HG03378 (cell line): ENCODE data around the gene NAA60.
"Not testable (repeated sequence)": the region's sequence is repeated elsewhere in the genome, so short reads cannot be mapped to it uniquely, and the experiment has no call there.

Experiments used
- ATAC-seq: cut with Tn5 transposase; IDR thresholded peaks from one replicate; pipeline ENCODE4 v1.9.1; 2021; ENCODE audit warnings: mild to moderate bottlenecking, moderate library complexity; ENCODE audit not compliant: unreplicated experiment

Gene NAA60

DNA sequence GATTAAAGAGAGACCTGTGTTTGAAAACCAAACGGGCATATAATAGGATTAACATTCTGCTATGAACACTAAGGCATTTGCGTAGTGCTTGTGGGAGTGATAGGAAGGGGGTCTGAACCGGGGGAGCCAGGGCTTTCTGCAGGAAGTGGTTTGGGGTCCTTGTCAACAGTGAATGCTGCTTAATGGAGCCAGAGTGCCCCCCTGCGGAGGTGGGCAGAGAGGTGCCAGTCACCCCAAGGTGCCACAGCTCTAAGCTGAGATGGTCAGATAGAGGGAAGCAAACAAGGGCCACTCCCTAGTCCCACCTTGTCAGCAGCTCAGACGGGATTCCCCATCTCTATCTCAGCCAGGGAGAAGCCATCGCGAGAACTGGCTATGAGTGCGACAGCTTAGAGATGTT is 17.7 kb downstream of the NAA60 start:
- ATAC-seq, result no peak

GRCh38 chr16:3465301-3465700 is 21.8 kb downstream of the NAA60 start:
- no peak for ATAC-seq

DNA sequence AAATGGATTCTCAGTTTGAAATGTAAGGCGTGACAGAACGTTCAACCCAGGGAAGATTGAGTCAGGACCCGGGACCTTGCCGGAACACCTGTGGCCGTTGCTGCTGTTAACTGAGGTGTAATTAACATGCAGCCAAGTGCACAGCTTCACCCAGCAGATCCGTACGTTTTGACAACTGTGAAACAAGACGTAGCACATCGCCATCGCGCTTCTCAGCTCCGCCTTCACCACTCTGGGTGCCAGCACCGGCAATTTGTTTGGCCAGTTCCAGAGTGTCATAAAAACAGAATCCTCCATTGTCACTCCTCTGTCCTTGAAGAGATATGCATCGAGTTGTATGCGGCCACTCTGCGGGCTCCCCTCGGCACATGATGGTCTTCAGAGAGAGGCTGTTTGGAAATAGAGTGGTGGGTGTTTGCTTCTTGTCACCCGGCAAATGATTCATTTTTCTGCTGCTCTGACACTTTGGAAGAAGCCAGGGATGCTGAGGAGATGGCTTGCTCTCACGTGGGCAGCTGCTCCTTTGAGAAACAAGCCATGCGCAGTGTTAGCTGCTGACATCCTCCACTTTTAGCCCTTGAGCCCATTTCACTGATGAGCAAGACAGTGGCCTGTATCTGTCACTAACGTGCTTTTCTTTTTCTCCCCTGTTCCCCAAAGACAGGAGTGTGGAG is 22.6 kb downstream of the NAA60 start:
- ATAC-seq, result no peak

DNA sequence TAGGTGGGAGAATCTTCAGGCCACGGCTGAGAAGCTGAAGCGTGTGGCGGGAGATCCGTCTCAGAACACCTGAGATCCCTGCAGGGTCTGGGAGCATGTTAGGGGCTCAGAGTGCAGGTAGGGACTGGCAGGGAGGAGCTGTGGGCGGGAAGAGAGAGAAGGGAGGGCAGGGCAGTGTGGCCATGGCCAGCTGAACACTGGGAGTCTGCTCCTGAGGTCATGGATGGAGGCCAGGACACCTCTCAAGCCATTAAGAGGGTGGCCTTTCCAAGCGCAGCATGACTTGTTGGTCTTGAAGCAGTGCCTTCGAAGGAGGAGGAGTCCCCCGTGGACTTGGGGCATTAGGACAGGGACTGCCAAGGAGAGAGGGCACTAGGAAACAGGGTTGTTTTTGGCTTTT is 23.7 kb downstream of the NAA60 start:
- ATAC-seq, result no peak

GRCh38 chr16:3467921-3468320 is 24.4 kb downstream of the NAA60 start:
- ATAC-seq, result no peak

DNA sequence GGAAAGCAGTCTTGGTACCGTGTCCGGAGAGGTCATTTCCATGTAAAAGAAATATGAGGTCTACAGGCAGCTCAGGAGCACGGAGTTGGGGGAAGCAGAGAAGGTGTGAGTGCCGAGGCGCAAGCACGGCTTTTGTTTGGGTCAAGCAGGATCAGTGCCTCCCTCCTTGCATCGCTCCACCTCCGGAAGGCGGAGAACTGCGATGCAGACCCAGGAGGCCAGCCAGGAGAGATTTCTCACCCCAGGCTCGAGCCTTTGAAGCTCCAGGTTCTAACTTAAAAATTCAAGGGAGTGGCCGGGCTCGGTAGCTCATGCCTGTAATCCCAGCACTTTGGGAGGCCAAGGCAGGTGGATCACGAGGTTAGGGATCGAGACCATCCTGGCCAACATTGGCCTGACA is 25.0 kb downstream of the NAA60 start:
- no peak for ATAC-seq

DNA sequence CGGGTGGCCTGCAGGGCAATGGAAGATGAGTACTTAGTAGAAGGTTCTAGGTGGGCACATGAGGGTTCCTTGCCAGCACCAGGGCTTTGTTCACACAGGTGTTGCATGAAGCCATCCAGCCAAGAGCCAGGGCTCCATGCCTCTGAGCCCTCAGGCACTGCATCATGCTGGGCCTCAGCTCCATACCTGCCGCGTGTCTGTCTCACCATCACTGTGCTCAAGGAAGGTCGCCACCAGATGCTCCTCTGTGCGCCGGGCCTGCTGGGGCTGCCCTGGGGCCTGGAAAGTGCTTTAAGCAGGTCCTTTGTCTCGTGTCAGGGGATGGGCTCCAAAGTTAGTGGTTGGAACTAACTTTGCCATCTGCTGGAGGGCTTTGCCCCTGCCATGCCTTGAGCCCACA is 26.3 kb downstream of the NAA60 start:
- ATAC-seq, result no peak

DNA sequence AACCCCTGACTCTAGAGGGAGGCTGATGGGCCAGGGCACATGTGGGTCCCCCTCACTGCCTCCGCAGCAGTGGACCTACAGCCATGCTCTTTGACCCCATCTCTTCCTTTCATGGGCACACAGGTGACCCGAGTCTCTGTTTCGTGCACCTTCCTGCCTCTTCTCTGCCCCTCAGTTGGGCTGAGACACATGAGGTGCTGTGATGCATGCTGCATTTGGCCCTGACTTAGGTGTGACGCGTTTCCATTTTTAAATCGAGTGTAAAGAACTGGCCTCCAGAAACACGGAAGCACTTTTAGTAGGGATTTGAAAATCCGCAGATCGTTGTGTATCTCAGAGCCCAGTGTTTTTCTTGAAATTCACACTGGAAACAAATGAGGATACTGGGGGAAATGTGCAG is 27.2 kb downstream of the NAA60 start:
- no peak for ATAC-seq

- ATAC-seq, result no peak
Measured at GRCh38 chr16:3471518-3472176, 28.2 kb downstream of the NAA60 start.

DNA sequence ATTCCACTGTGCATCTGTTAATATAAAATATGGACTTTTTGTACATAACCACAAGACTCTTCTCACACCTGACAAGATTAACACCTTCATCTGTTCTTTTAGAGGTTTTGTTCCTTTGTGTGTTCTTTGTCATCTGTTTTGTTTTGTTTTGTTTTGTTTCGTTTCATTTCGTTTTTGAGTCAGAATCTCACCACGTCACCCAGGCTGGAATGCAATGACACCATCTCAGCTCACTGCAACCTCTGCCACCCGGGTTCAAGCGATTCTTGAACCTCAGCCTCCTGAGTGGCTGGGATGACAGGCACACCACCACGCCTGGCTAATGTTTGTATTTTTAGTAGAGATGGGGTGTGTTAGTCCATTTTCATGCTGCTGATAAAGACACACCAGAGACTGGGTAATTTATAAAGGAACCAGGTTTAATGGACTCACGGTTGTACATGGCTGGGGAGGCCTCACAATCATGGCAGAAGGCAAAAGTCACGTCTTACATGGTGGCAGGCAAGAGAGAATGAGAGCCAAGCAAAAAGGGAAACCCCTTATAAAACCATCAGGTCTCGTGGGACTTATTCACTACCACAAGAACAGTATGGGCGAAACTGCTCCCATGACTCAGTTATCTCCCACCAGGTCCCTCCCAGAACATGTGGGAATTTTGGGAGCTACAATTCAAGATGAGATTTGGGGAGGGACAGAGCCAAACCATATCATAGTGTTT is 29.6 kb downstream of the NAA60 start:
- no peak for ATAC-seq

GRCh38 chr16:3473596-3473943 is 30.1 kb downstream of the NAA60 start:
- ATAC-seq, result not testable (repeated sequence)

DNA sequence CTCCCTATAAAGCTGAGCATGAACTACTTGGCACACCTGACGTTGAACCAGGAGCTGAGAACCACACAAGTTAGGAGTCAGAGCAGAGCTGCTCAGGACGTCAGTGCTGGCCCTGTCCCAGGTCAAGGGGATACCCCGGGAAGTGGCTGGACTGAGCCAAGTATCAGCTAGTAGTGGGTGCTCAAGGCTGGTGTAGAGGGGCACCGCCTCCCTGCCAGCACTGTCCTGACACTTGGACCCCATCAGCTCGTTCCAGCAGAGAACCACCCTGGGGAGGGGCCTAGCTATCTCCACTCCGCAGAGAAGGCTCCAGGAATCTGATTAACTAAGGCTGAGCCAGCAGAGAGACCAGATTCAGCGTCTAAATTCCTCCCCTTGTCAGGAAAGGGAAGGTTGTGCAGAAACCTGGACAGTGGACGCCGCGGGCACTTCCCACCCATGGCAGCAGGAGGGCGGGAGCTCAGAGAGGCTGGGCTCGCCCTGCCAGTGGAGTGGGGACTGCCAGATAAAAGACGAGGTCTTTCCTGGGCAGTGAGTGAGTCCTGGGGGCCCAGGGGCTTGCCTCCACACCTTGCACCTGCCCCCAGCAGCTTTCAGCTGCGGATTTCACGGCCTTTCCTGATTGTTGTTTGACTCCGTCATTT is 30.8 kb downstream of the NAA60 start:
- no peak for ATAC-seq

DNA sequence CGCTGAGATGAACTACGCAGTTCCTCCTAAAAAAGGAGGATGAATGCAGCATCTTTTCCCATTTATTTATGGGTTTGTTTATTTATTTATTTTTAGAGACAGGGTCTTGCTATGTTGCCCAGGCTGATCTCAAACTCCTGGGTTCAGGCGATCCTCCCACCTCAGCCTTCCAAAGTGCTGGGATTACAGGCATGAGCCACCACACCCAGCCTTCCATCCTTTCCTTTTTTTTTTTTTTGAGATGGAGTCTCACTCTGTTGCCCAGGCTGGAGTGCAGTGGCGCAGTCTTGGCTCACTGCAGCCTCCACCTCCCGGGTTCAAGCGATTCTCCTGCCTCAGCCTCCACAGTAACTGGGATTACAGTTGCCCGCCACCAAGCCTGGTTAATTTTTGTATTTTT is 31.4 kb downstream of the NAA60 start:
- not testable (repeated sequence) for ATAC-seq

- ATAC-seq, result no peak
Measured at GRCh38 chr16:3475604-3476375, 32.3 kb downstream of the NAA60 start.

DNA sequence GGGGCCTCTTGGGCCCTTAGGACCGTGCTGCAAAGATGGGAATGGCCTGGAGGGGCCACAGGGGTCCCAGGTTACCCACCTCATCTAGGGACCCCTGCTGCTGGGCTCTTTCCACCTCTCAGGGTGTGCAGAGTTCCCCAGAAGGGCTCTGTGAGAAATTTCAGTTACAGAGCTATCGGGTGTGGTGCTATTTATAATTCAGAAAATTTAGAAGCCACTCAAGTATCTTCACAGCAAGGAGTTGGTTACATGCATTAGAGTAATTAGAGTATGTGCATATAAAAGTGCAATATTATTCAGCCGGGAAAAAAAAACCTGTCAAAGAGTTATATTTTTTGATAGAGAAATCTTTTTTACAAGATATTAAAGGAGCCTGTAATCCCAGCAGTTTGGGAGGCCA is 32.9 kb downstream of the NAA60 start:
- ATAC-seq, result no peak

DNA sequence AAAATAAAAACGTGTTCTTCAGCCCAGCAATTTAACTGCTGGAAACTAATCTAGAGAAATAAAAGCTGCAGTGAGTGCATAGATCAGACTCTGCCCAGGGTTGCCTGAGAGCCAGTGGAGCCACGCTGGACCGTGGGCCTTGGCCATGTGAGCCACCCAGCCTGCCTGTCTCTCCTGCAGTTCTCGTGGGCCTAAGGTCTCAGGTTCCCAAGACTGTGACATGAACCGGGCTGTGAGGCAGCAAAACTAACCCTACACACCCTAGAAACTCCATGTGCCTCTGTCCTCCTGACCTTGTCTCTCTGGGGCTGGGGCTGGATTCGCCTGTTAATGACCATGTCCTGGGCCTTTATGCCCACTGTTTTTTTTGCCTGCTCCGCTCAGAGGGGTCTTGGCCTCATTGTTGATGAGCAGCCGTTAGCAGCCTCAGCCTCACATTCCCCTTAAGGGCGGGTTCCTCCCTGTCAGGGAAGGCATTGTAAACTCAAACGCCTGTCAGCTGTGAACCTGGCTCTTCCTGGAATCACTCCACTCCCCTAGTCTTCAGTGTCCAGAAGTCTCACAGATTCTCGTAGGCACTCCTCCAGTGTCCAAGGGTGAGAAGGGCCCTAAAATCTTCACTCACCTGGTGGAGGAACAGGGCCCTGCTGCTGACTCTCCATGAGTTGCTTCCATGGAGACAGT is 34.9 kb downstream of the NAA60 start:
- ATAC-seq, result no peak

DNA sequence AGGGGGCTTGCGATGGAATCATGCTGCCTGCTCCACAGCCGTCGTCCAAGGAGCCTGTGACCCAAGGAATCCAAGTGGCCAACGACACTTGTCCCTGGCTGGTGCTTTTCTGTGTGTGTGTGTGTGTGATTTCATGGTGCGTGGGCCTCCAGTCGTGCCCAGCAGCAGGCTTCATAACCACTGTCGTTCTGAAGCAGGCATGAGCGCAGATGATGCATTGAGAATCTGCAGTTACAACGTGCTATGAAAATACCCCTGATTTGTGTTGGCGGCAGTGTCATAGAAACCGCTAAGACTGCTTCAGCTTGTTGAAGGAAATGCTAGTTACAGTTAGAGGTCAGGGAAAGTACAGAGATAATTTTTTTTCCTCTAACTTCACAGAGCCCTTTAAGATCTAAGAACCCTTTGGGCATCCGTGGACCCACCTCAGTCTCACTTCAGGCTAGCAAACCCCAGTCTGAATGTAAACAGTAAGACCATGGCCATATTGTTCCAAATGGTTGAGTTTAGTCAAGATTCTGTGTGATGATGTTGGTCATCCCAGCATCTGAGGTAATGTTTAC is 36.3 kb downstream of the NAA60 start:
- ATAC-seq, result no peak

DNA sequence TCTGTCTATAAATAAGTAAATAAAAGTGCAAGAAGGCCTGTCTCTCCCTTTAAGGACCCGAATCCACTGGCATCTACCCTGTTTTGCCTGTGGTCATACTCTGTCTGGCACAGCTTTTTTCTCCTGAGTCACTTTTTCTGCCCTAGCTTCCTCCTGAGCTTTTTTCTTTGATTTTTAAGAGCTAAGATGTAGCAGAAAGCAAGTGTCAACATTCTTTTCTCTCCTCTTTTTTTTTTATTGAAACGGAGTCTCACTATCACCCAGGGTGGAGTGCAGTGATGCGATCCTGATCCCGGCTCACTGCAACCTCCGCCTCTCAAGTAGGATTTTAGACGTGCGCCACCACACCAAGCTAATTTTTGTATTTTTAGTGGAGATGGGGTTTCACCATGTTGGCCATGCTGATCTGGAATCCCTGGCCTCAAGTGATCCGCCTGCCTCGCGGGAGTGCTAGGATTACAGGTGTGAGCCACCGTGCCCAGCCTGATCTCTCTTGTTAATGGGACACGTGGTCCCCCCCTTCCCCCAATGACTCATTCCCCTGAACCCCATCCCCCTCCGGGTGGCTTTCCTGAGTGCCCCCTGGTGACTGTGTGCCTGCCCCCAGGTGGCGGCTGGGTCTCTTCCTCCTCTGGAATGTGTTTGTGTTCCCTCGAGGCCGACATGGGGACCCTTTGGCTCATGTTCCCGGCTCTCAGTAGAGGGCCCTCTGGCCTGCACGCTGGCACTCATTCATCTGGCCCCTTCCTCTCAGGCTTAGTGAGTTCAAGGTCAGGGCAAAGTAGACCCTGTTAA is 37.6 kb downstream of the NAA60 start:
- ATAC-seq, result no peak
